Naive B cell (primary cell): Measurements from ENCODE around the gene SPATA32. TPM values are rescaled to one million over a fixed set of nuclear protein-coding genes. Genes with fewer than 3 reads are reported as not detected.

ENCODE experiments used
- ATAC-seq, 2 donors: fragments of 150-1000 bp; cut with Tn5 transposase; 2 replicates each; pipeline ENCODE4 v1.10.0; 2021; ENCODE audit warnings: low read depth in 2 of 2, mild to moderate bottlenecking in 2 of 2, moderate library complexity in 2 of 2
- DNase-seq: peaks from one replicate; pipeline ENCODE4 v3.0.0; 2022
- H3K27ac Mint-ChIP-seq, 6 donors: one replicate each; pipeline ENCODE4 v1.8.0; 2020 to 2022; ENCODE audit warnings: mild to moderate bottlenecking in 6 of 6, mixed read lengths in 6 of 6, moderate library complexity in 5 of 6, inconsistent platforms in 2 of 6
- H3K27me3 Mint-ChIP-seq, 3 donors: one replicate each; pipeline ENCODE4 v1.8.0; 2021 to 2022; ENCODE audit warnings: mixed read lengths in 3 of 3, mild to moderate bottlenecking in 1 of 3
- H3K36me3 Mint-ChIP-seq, 2 donors: one replicate each; pipeline ENCODE4 v1.8.0; 2020 to 2022; ENCODE audit warnings: mixed read lengths in 2 of 2, inconsistent platforms in 1 of 2, mild to moderate bottlenecking in 1 of 2
- H3K4me1 Mint-ChIP-seq, 3 donors: one replicate each; pipeline ENCODE4 v1.8.0; 2020 to 2022; ENCODE audit warnings: mixed read lengths in 3 of 3, inconsistent platforms in 1 of 3, mild to moderate bottlenecking in 1 of 3, moderate library complexity in 1 of 3
- H3K4me3 Mint-ChIP-seq, 8 donors: one replicate each; pipeline ENCODE4 v1.8.0; 2020 to 2022; ENCODE audit warnings: mild to moderate bottlenecking in 8 of 8, mixed read lengths in 8 of 8, moderate library complexity in 8 of 8, inconsistent platforms in 2 of 8
- H3K9me3 Mint-ChIP-seq, 7 donors: one replicate each; pipeline ENCODE4 v1.8.0; 2020 to 2022; ENCODE audit warnings: mixed read lengths in 7 of 7, mild to moderate bottlenecking in 5 of 7, inconsistent platforms in 2 of 7, moderate library complexity in 1 of 7
- polyA plus RNA-seq, 6 donors: library from polyadenylated mRNA; unstranded; fragments of 300-500 nt; fragmentation: Illumina TruSeq; gene quantifications; one replicate each; pipeline ENCODE4 v1.2.3, GENCODE V29; 2021; ENCODE audit warnings: low read depth in 6 of 6

Gene SPATA32
- polyA plus RNA-seq, 6 donors from 2014 or later: 0.16 to 4.6 (median 0.31) TPM; not detected in 1

- Mint-ChIP-seq H3K4me1 (peaks cover 42 to 48% (median 44%) of the 10 kb centered on the region in 3 donors), H3K36me3 (peaks cover 5 to 28% of the 10 kb centered on the region in 2 donors), H3K27ac (peak overlapping the region in 4 of 6 donors; percentile 21 to 85 (median 59)), H3K27me3 (no peaks in the 10 kb centered on the region), H3K9me3 (no peaks in the 10 kb centered on the region), H3K4me3 (peak overlapping the region in 1 of 8 donors; percentile 6)
- ATAC-seq (no peak), DNase-seq (no peak)
Measured at GRCh38 chr17:45289301-45290268, 27.7 kb upstream of the SPATA32 start.

GRCh38 chr17:45288825-45289224, 26.9 kb upstream of the SPATA32 start:
- H3K9me3 Mint-ChIP-seq: no peaks in the 10 kb centered on the region

GRCh38 chr17:45287526-45288500, 25.9 kb upstream of the SPATA32 start:
- Mint-ChIP-seq H3K27me3 (no peaks in the 10 kb centered on the region), H3K4me3 (no peak overlapping the region), H3K9me3 (no peaks in the 10 kb centered on the region), H3K36me3 (peaks cover 9 to 33% of the 10 kb centered on the region in 2 donors), H3K4me1 (peaks cover 33 to 37% (median 34%) of the 10 kb centered on the region in 3 donors), H3K27ac (peak overlapping the region in 3 of 6 donors; percentile 47 to 79 (median 51))
- ATAC-seq (no peak), DNase-seq (no peak)

More at GRCh38 chr17:45288825-45289224, 26.9 kb upstream of the SPATA32 start:
- no peak overlapping the region for H3K4me3 Mint-ChIP-seq
- DNase-seq (no peak), ATAC-seq (no peak)
- H3K27me3 Mint-ChIP-seq: no peaks in the 10 kb centered on the region
- H3K4me1 Mint-ChIP-seq: peaks cover 43 to 45% (median 44%) of the 10 kb centered on the region in 3 donors
- H3K36me3 Mint-ChIP-seq: peaks cover 9 to 33% of the 10 kb centered on the region in 2 donors
- H3K27ac Mint-ChIP-seq: peak overlapping the region in 3 of 6 donors; percentile 16 to 69 (median 65)

GRCh38 chr17:45286286-45286685, 24.4 kb upstream of the SPATA32 start:
- peak overlapping the region in 1 of 8 donors; percentile 34 for H3K4me3 Mint-ChIP-seq
- ATAC-seq: no peak
- no peaks in the 10 kb centered on the region for H3K9me3 Mint-ChIP-seq
- H3K27ac Mint-ChIP-seq: peak overlapping the region in 2 of 6 donors; percentile 47 to 53
- H3K36me3 Mint-ChIP-seq: peaks cover 9 to 33% of the 10 kb centered on the region in 2 donors
- H3K27me3 Mint-ChIP-seq: no peaks in the 10 kb centered on the region
- DNase-seq: no peak
- H3K4me1 Mint-ChIP-seq: peaks cover 18 to 25% (median 19%) of the 10 kb centered on the region in 3 donors

- Mint-ChIP-seq H3K4me1 (peaks cover 0 to 16% (median 7%) of the 10 kb centered on the region in 3 donors), H3K27ac (peak overlapping the region in 3 of 6 donors; percentile 15 to 92 (median 53)), H3K4me3 (no peak overlapping the region), H3K36me3 (peaks cover 3 to 15% of the 10 kb centered on the region in 2 donors), H3K9me3 (no peaks in the 10 kb centered on the region), H3K27me3 (no peaks in the 10 kb centered on the region)
- ATAC-seq (peak in 1 of 2 donors; percentile 53), DNase-seq (peak; percentile 34)
Measured at GRCh38 chr17:45284176-45285140, 22.6 kb upstream of the SPATA32 start.

- Mint-ChIP-seq H3K9me3 (no peaks in the 10 kb centered on the region), H3K36me3 (peaks cover 3 to 12% of the 10 kb centered on the region in 2 donors), H3K4me3 (no peak overlapping the region), H3K4me1 (peaks cover 4 to 19% (median 7%) of the 10 kb centered on the region in 3 donors), H3K27ac (peak overlapping the region in 1 of 6 donors; percentile 6), H3K27me3 (no peaks in the 10 kb centered on the region)
- no peak for ATAC-seq
- DNase-seq: no peak
Measured at GRCh38 chr17:45283711-45284110, 21.8 kb upstream of the SPATA32 start.

GRCh38 chr17:45282683-45283644, 21.1 kb upstream of the SPATA32 start:
- Mint-ChIP-seq H3K9me3 (no peaks in the 10 kb centered on the region), H3K27me3 (no peaks in the 10 kb centered on the region), H3K4me3 (no peak overlapping the region), H3K27ac (no peak overlapping the region), H3K4me1 (peaks cover 4 to 19% (median 7%) of the 10 kb centered on the region in 3 donors), H3K36me3 (peaks cover 3 to 12% of the 10 kb centered on the region in 2 donors)
- no peak for ATAC-seq
- no peak for DNase-seq

GRCh38 chr17:45279898-45280297, 18.0 kb upstream of the SPATA32 start:
- no peak for DNase-seq
- no peaks in the 10 kb centered on the region for H3K27me3 Mint-ChIP-seq
- H3K4me1 Mint-ChIP-seq: peaks cover 11 to 17% (median 12%) of the 10 kb centered on the region in 3 donors
- H3K9me3 Mint-ChIP-seq: no peaks in the 10 kb centered on the region
- no peak for ATAC-seq
- no peak overlapping the region for H3K4me3 Mint-ChIP-seq
- peaks cover 3 to 8% of the 10 kb centered on the region in 2 donors for H3K36me3 Mint-ChIP-seq
- peak overlapping the region in 3 of 6 donors; percentile 9 to 66 (median 53) for H3K27ac Mint-ChIP-seq

GRCh38 chr17:45277992-45278391, 16.1 kb upstream of the SPATA32 start:
- no peaks in the 10 kb centered on the region for H3K9me3 Mint-ChIP-seq
- no peak overlapping the region for H3K27ac Mint-ChIP-seq
- DNase-seq: no peak
- H3K4me1 Mint-ChIP-seq: peaks cover 5 to 11% (median 11%) of the 10 kb centered on the region in 3 donors
- no peak for ATAC-seq
- H3K27me3 Mint-ChIP-seq: no peaks in the 10 kb centered on the region
- H3K36me3 Mint-ChIP-seq: no peaks in the 10 kb centered on the region
- H3K4me3 Mint-ChIP-seq: no peak overlapping the region

GRCh38 chr17:45277216-45277849, 15.4 kb upstream of the SPATA32 start:
- no peaks in the 10 kb centered on the region for H3K27me3 Mint-ChIP-seq
- DNase-seq (peak; percentile 80), ATAC-seq (peak; percentile 94 to 99)
- H3K9me3 Mint-ChIP-seq: no peaks in the 10 kb centered on the region
- no peaks in the 10 kb centered on the region for H3K36me3 Mint-ChIP-seq
- no peak overlapping the region for H3K4me3 Mint-ChIP-seq
- H3K27ac Mint-ChIP-seq: peak overlapping the region in 2 of 6 donors; percentile 39 to 50
- peaks cover 5 to 12% (median 11%) of the 10 kb centered on the region in 3 donors for H3K4me1 Mint-ChIP-seq

GRCh38 chr17:45276031-45276430, 14.1 kb upstream of the SPATA32 start:
- Mint-ChIP-seq H3K36me3 (no peaks in the 10 kb centered on the region), H3K27ac (peak overlapping the region in 1 of 6 donors; percentile 61)

More at GRCh38 chr17:45276031-45276430, 14.1 kb upstream of the SPATA32 start:
- H3K27me3 Mint-ChIP-seq: no peaks in the 10 kb centered on the region
- DNase-seq: no peak
- H3K4me1 Mint-ChIP-seq: peaks cover 5 to 12% (median 11%) of the 10 kb centered on the region in 3 donors
- no peak for ATAC-seq
- no peaks in the 10 kb centered on the region for H3K9me3 Mint-ChIP-seq
- H3K4me3 Mint-ChIP-seq: no peak overlapping the region
